ENCODE results near the gene PDSS1.
"Not testable (repeated sequence)": the region's sequence is repeated elsewhere in the genome, so short reads cannot be mapped to it uniquely, and the experiment has no call there.

- TF ChIP-seq POLR2A, POLR2AphosphoS5, EP300 (IDR thresholded peaks at IDR 0.05): not testable (repeated sequence)
- TF ChIP-seq, protein P1, sequence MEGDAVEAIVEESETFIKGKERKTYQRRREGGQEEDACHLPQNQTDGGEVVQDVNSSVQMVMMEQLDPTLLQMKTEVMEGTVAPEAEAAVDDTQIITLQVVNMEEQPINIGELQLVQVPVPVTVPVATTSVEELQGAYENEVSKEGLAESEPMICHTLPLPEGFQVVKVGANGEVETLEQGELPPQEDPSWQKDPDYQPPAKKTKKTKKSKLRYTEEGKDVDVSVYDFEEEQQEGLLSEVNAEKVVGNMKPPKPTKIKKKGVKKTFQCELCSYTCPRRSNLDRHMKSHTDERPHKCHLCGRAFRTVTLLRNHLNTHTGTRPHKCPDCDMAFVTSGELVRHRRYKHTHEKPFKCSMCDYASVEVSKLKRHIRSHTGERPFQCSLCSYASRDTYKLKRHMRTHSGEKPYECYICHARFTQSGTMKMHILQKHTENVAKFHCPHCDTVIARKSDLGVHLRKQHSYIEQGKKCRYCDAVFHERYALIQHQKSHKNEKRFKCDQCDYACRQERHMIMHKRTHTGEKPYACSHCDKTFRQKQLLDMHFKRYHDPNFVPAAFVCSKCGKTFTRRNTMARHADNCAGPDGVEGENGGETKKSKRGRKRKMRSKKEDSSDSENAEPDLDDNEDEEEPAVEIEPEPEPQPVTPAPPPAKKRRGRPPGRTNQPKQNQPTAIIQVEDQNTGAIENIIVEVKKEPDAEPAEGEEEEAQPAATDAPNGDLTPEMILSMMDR (IDR thresholded peaks at IDR 0.05): not testable (repeated sequence)
These were observed 46.0 kb upstream of the PDSS1 start for GRCh38 chr10:26651476-26651875.
